SU-DHL-6 (cell line): ENCODE measurements around the gene PEX6.

Experiments used
- H2AFZ ChIP-seq: fragments of 200-600 bp; sonication (generic); 2 replicates; pipeline ENCODE4 v1.6.1; 2014; ENCODE audit warnings: low read depth, mild to moderate bottlenecking, moderate library complexity, mixed read lengths, antibody characterized with exemption, low read length; ENCODE audit not compliant: severe bottlenecking
- H3F3A ChIP-seq: fragments of 200-600 bp; shearing (Covaris generic); 2 replicates; pipeline ENCODE4 v1.6.0; 2016; ENCODE audit warnings: antibody characterized with exemption, mild to moderate bottlenecking; ENCODE audit not compliant: insufficient read depth
- H3K27ac ChIP-seq: fragments of 200-600 bp; sonication (generic); 2 replicates; pipeline ENCODE4 v1.5.1; 2016; ENCODE audit warnings: low read depth, mild to moderate bottlenecking, low read length, moderate library complexity, mixed read lengths
- H3K27me3 ChIP-seq: fragments of 200-600 bp; sonication (generic), shearing (Covaris generic); 2 replicates; pipeline ENCODE4 v1.6.0; 2014; ENCODE audit warnings: mild to moderate bottlenecking, low read length
- H3K36me3 ChIP-seq: fragments of 200-600 bp; sonication (generic); 2 replicates; pipeline ENCODE4 v1.6.1; 2014; ENCODE audit warnings: mild to moderate bottlenecking, low read length, mixed read lengths
- H3K4me2 ChIP-seq: fragments of 300-600, 200-600 bp; shearing (Covaris generic), sonication (generic); 2 replicates; pipeline ENCODE4 v1.6.0; 2014; ENCODE audit warnings: low read length, low read depth, mild to moderate bottlenecking; ENCODE audit not compliant: poor library complexity, severe bottlenecking
- H3K4me3 ChIP-seq: fragments of 200-600 bp; sonication (generic); 2 replicates; pipeline ENCODE4 v1.5.1; 2014; ENCODE audit warnings: antibody characterized with exemption, low read length, mild to moderate bottlenecking, mixed read lengths; ENCODE audit not compliant: insufficient read depth, poor library complexity, severe bottlenecking
- H3K79me2 ChIP-seq: fragments of 200-600 bp; sonication (generic); 2 replicates; pipeline ENCODE4 v1.6.1; 2014; ENCODE audit warnings: mild to moderate bottlenecking, low read length, moderate library complexity; ENCODE audit not compliant: insufficient read depth
- H3K9ac ChIP-seq: fragments of 200-600 bp; sonication (generic); 2 replicates; pipeline ENCODE4 v1.7.0; 2014; ENCODE audit warnings: mild to moderate bottlenecking, low read length
- H3K9me2 ChIP-seq: fragments of 200-600 bp; sonication (generic); replicated peaks from 2 replicates; pipeline ENCODE4 v1.6.1; 2014; ENCODE audit warnings: low read length; ENCODE audit not compliant: insufficient read depth
- H3K9me3 ChIP-seq: fragments of 200-600 bp; sonication (generic); 2 replicates; pipeline ENCODE4 v1.6.1; 2014; ENCODE audit warnings: low read length, mixed read lengths; ENCODE audit not compliant: insufficient read depth
- H4K20me1 ChIP-seq: fragments of 200-600 bp; sonication (generic); 2 replicates; pipeline ENCODE4 v1.6.1; 2014; ENCODE audit warnings: low read depth, mild to moderate bottlenecking, antibody characterized with exemption, low read length, moderate library complexity, mixed read lengths
- EZH2phosphoT487 ChIP-seq: fragments of 200-600 bp; sonication (generic), shearing (Covaris generic); conservative IDR thresholded peaks from 2 replicates; pipeline ENCODE4 v1.6.1; 2018; ENCODE audit warnings: mild to moderate bottlenecking, antibody characterized with exemption, low read length, moderate library complexity, mixed read lengths
- TF ChIP-seq, protein P1 (sequence below): fragments of 200-600 bp; sonication (generic); IDR thresholded peaks from one replicate; pipeline ENCODE4 v1.5.1; 2017; ENCODE audit warnings: antibody characterized with exemption, mild to moderate bottlenecking, low read length, moderate library complexity; ENCODE audit not compliant: insufficient read depth, poor library complexity, severe bottlenecking

The PEX6 gene

DNA sequence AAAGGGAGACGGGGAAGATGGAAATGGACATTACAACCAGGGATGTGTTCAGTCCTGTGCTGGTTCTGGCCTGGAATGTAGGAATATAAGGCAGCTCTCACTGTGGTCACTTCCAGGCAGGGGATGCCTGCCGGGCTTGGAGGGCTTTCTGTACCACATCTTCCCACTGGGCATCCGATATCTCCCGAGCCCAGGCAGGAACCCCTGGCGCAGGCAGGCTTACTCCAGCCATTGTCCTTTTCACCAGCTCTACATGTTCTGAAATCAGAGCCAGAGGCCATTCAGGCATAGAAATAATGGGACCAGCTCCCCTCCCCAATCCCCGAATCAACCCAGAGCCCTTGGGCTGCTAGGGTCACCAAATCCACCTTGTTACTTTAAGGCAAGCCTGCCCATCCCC lies 33.4 kb upstream of the PEX6 start:
- peak overlapping the region; percentile 85 for H3K9ac ChIP-seq
- peaks cover 44% of the 10 kb centered on the region for H3K79me2 ChIP-seq
- peak overlapping the region; percentile 84 for H3K4me2 ChIP-seq

DNA sequence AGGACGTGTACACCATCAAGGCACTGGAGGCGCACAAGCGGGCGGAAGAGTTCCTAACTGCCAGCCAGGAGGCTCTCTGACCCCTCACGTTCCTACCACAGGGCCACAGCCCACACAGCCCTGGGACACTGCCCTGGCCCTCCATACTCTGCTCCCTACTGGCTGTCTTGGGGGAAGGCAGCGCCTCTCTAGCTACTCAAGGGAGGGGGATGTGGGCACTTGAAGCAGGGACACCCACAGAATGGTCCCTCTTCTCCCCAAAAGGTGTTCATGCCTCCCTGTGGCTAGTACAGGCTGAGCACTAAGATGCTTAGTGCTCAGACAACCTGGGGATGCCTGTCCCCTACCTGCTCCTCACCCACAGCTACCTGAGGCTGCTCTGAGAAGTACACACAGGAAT lies 32.2 kb upstream of the PEX6 start:
- Histone ChIP-seq H4K20me1 (no peaks in the 10 kb centered on the region), H3K9ac (no peak overlapping the region), H3F3A (no peaks in the 10 kb centered on the region), H3K4me3 (no peak overlapping the region), H3K79me2 (peaks cover 36% of the 10 kb centered on the region), H2AFZ (no peak overlapping the region), H3K4me2 (no peak overlapping the region), H3K9me3 (no peaks in the 10 kb centered on the region), H3K27me3 (no peaks in the 10 kb centered on the region), H3K9me2 (no peaks in the 10 kb centered on the region), H3K36me3 (no peaks in the 10 kb centered on the region), H3K27ac (no peak overlapping the region)
- TF ChIP-seq, protein P1, sequence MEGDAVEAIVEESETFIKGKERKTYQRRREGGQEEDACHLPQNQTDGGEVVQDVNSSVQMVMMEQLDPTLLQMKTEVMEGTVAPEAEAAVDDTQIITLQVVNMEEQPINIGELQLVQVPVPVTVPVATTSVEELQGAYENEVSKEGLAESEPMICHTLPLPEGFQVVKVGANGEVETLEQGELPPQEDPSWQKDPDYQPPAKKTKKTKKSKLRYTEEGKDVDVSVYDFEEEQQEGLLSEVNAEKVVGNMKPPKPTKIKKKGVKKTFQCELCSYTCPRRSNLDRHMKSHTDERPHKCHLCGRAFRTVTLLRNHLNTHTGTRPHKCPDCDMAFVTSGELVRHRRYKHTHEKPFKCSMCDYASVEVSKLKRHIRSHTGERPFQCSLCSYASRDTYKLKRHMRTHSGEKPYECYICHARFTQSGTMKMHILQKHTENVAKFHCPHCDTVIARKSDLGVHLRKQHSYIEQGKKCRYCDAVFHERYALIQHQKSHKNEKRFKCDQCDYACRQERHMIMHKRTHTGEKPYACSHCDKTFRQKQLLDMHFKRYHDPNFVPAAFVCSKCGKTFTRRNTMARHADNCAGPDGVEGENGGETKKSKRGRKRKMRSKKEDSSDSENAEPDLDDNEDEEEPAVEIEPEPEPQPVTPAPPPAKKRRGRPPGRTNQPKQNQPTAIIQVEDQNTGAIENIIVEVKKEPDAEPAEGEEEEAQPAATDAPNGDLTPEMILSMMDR = no peak
- no peak for TF ChIP-seq EZH2phosphoT487

More for the DNA sequence above, 33.4 kb upstream of the PEX6 start:
- 0 out of 2 replicates have a peak overlapping the region, but pooled peaks have one; percentile 45 for H3K27ac ChIP-seq
- H3K9me3 ChIP-seq = no peaks in the 10 kb centered on the region
- TF ChIP-seq EZH2phosphoT487 = no peak
- TF ChIP-seq, protein P1 = no peak
- H4K20me1 ChIP-seq = no peaks in the 10 kb centered on the region
- H3K36me3 ChIP-seq = no peaks in the 10 kb centered on the region
- no peaks in the 10 kb centered on the region for H3F3A ChIP-seq
- peak overlapping the region; percentile 89 for H3K4me3 ChIP-seq
- H2AFZ ChIP-seq = no peak overlapping the region
- H3K9me2 ChIP-seq = no peaks in the 10 kb centered on the region
- no peaks in the 10 kb centered on the region for H3K27me3 ChIP-seq

DNA sequence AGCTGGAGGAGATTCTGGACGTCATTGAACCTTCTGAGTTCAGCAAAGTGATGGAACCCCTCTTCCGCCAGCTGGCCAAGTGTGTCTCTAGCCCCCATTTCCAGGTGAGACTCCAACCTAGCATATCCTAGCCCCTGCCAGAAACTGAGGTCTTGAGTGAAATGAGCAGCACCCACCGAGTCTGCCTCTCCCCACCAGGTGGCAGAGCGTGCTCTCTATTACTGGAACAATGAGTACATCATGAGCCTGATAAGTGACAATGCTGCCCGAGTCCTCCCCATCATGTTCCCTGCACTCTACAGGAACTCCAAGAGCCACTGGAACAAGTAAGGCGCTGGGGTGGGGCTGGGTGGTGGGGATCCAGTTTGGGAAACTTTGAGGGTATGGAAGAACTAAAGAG lies 30.1 kb upstream of the PEX6 start:
- Histone ChIP-seq H3K27me3 (no peaks in the 10 kb centered on the region), H3K36me3 (no peaks in the 10 kb centered on the region), H4K20me1 (no peaks in the 10 kb centered on the region), H3K9me2 (no peaks in the 10 kb centered on the region), H3K9me3 (no peaks in the 10 kb centered on the region), H2AFZ (no peak overlapping the region), H3K9ac (no peak overlapping the region), H3K27ac (no peak overlapping the region), H3K79me2 (peaks cover 16% of the 10 kb centered on the region), H3F3A (no peaks in the 10 kb centered on the region), H3K4me3 (no peak overlapping the region), H3K4me2 (no peak overlapping the region)
- TF ChIP-seq, protein P1 = peak; percentile 86
- TF ChIP-seq EZH2phosphoT487 = no peak
